ENCODE results near the gene DBN1. TPM values are rescaled to one million over a fixed set of nuclear protein-coding genes. Genes with fewer than 3 reads are reported as not detected.

The DBN1 gene
- total and polyA plus RNA-seq, 2 of the 8 experiments (the other 6 are each of a cell fraction or from before 2014, with no cell fraction given), result 168 to 333 TPM

GRCh38 chr5:177455661-177456590 is 17.5 kb downstream of the DBN1 start (continued):
- TF ChIP-seq CHD7 (IDR thresholded peaks at IDR 0.05; ENCODE audit: insufficient replicate concordance, low read length) (peak; percentile 23), SIRT6 (IDR thresholded peaks at IDR 0.05; ENCODE audit: low read length) (peak; percentile 53), RAD21 (IDR thresholded peaks at IDR 0.05 in 1 of 2, conservative IDR thresholded peaks at IDR 0.05 in 1 of 2; ENCODE audit: low read depth in 2 of 2, low read length in 2 of 2) (peak; percentile 40 to 56; a peak in 3 of 4 replicates), NANOG (IDR thresholded peaks at IDR 0.05; ENCODE audit: insufficient read depth, low read depth, low read length, poor library complexity, severe bottlenecking) (no peak), ASH2L (IDR thresholded peaks at IDR 0.05; ENCODE audit: low read length) (peak; percentile 73), JUND (IDR thresholded peaks at IDR 0.05; ENCODE audit: low read length) (peak; percentile 18; the same call in 1 of the 2 replicates), POLR2A (IDR thresholded peaks at IDR 0.05; ENCODE audit: control extremely low read depth in 1 of 2, low read depth in 2 of 2, low read length in 2 of 2) (peak in 1 of 2 experiments; percentile 56; a peak in 2 of 3 replicates), TBP (IDR thresholded peaks at IDR 0.05; ENCODE audit: low read depth, low read length) (0 out of 2 replicates have a peak, but pooled peaks have one; percentile 24), CHD2 (IDR thresholded peaks at IDR 0.05; ENCODE audit: low read length) (0 out of 2 replicates have a peak, but pooled peaks have one; percentile 26), CREB1 (IDR thresholded peaks at IDR 0.05) (peak; percentile 32; the same call in 1 of the 2 replicates)
